Colonic mucosa (tissue), 4 donors: Measurements from ENCODE around the gene TRAPPC13. TPM values are rescaled to one million over a fixed set of nuclear protein-coding genes. Genes with fewer than 3 reads are reported as not detected.
"Not testable (repeated sequence)": the region's sequence is repeated elsewhere in the genome, so short reads cannot be mapped to it uniquely, and the experiment has no call there.

Experiments used
- DNase-seq: peaks from one replicate; pipeline ENCODE4 v3.0.0-alpha.2; 2020
- H3K27ac ChIP-seq: fragments of 200-600 bp; one replicate; pipeline ENCODE4 v1.8.0; 2021
- H3K27me3 ChIP-seq: fragments of 200-600 bp; one replicate; pipeline ENCODE4 v1.8.0; 2021
- H3K36me3 ChIP-seq: fragments of 200-600 bp; one replicate; pipeline ENCODE4 v1.8.0; 2021
- H3K4me1 ChIP-seq: fragments of 200-600 bp; one replicate; pipeline ENCODE4 v1.8.0; 2021; ENCODE audit warnings: mild to moderate bottlenecking
- H3K4me3 ChIP-seq: fragments of 200-600 bp; one replicate; pipeline ENCODE4 v1.8.0; 2021
- H3K9ac ChIP-seq, 2 donors: one replicate each; pipeline ENCODE4 v1.7.0; 2013; ENCODE audit warnings: control low read depth in 2 of 2, low read depth in 2 of 2, low read length in 2 of 2
- H3K9me3 ChIP-seq: fragments of 200-600 bp; one replicate; pipeline ENCODE4 v1.8.0; 2021
- CTCF ChIP-seq: fragments of 200-600 bp; IDR thresholded peaks from one replicate; pipeline ENCODE4 v1.8.0; 2022; ENCODE audit warnings: antibody characterized with exemption, mild to moderate bottlenecking
- intact Hi-C: fragments of 100-400 bp; cut with DNase I; formaldehyde crosslinking; loops from one replicate; pipeline ENCODE4 v1.14.1; 2022
- total RNA-seq, 2 donors: library from RNA; stranded (reverse); fragmentation: NEBNext Ultra II Directional in 1 of 2; extraction: Animal tissue kit (Norgen Biotek cat#: 25700) in 1 of 2; gene quantifications; one replicate each; pipeline ENCODE4 v1.2.1, GENCODE V29; 2021
- donor health status: healthy.
- donor health status: DM: no; HTN: no; CAD: no.
- donor health status: DM: no; HTN: no; CAD: no.

The TRAPPC13 gene, protein sequence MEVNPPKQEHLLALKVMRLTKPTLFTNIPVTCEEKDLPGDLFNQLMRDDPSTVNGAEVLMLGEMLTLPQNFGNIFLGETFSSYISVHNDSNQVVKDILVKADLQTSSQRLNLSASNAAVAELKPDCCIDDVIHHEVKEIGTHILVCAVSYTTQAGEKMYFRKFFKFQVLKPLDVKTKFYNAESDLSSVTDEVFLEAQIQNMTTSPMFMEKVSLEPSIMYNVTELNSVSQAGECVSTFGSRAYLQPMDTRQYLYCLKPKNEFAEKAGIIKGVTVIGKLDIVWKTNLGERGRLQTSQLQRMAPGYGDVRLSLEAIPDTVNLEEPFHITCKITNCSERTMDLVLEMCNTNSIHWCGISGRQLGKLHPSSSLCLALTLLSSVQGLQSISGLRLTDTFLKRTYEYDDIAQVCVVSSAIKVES
- total RNA-seq, result 10 to 100 TPM; 20.1 to 23.6 TPM

DNA sequence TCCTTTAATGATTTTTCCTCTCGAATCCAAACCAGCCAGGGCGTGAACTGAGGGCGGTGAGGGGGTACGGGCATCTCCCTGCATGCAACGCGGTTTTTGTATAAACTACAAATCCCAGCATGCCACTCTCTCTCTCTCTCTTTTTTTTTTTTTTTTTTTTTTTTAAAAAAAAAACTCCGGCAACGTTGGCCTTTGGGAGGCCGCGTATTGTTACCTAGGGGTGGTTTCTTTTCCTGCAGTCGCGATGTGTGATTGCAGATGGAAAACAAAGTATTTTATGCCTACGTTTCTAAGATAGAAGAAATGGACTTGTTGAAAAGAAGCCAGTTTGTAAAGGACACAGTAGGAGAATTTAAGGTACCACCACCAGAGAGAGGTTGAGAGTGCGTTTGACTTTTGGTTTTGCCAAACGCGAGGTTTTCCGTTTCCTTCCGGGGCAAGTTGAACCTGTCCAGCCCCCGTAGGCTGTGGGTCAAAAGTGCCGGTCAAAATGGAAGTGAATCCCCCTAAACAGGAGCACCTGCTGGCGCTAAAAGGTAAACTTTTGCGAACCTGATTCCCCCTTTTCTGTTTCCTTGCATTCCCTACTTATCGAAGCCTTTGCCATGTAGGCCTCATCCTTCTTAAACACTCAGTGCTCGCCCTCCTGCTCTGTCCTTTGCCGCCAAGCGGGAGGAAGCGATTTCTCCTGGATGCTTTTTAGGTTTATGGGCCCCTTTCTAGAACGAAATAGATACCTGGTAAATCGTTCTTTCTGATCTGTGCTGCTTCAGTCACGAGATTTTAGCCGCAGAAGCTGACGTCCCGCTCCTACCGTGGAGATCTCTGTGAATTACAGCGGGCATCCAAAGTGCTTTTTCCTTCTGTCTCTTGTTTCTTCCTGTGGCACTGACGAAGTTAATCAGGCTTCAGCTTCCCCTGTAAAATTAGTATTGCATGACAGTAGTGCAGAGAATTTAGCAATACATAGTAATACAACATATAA is at the start of gene TRAPPC13, which contains the start of gene SHLD3:
TSS of gene TRAPPC13 (plus strand) at position 457 of the 985 bp plus-strand sequence. CDS start at position 491, 34 bp downstream.
TSS of gene SHLD3 (plus strand) at position 457 of the 985 bp plus-strand sequence. CDS start 4,561 bp downstream, outside the sequence.
- Histone ChIP-seq H3K4me1 (peaks cover 18% of the 10 kb centered on the region), H3K27ac (peak within 1 kb of the TSS; percentile 81), H3K36me3 (no peaks in the 10 kb centered on the region), H3K4me3 (peak within 1 kb of the TSS; percentile 75), H3K27me3 (no peaks in the 10 kb centered on the region), H3K9ac (peak within 1 kb of the TSS; percentile 84 to 86), H3K9me3 (no peaks in the 10 kb centered on the region)
- no peak for TF ChIP-seq CTCF
- intact Hi-C loops, result loop anchor here (10.0 kb wide), 1 partner anchor 60 kb away; the partner anchor contains the start of genes CENPK and PPWD1
- DNase-seq, result peak; percentile 92

DNA sequence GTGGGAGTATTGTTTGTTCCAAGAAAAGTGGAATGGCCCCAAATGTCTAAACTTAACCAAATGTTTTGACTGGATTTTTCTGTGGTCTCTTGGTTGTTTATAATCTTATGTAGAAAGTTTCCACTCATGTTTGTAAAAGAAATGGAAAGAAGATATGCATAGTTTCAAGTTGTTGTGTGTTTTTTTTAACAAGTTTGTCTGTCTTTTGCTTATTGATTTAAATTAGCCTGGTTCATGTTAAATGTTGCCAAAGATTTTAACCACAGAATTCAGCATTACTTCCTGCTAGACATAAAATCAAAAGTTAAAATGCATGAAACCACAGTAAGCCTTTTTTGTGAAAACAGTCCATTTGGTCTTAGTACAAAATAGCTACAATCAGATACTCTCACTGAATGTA is 47.7 kb upstream of the TRAPPC13 start:
- Histone ChIP-seq H3K9me3 (no peaks in the 10 kb centered on the region), H3K4me1 (no peaks in the 10 kb centered on the region), H3K9ac (no peak overlapping the region), H3K27me3 (no peaks in the 10 kb centered on the region), H3K27ac (no peak overlapping the region), H3K36me3 (no peaks in the 10 kb centered on the region), H3K4me3 (no peak overlapping the region)
- DNase-seq, result no peak
- intact Hi-C loops, result no loop called here
- no peak for TF ChIP-seq CTCF

- H3K9ac ChIP-seq, result no peak overlapping the region
- H3K4me1 ChIP-seq, result no peaks in the 10 kb centered on the region
- DNase-seq, result no peak
- TF ChIP-seq CTCF, result no peak
- intact Hi-C loops, result no loop called here
- no peak overlapping the region for H3K4me3 ChIP-seq
- no peaks in the 10 kb centered on the region for H3K27me3 ChIP-seq
- H3K27ac ChIP-seq, result no peak overlapping the region
- H3K36me3 ChIP-seq, result peaks cover 9% of the 10 kb centered on the region
- no peaks in the 10 kb centered on the region for H3K9me3 ChIP-seq
Measured at GRCh38 chr5:65588694-65589093, 36.1 kb upstream of the TRAPPC13 start.

- not testable (repeated sequence) for H3K36me3 ChIP-seq, H3K9me3 ChIP-seq, H3K9ac ChIP-seq
Measured at GRCh38 chr5:65601761-65602160, 23.1 kb upstream of the TRAPPC13 start.

GRCh38 chr5:65611524-65611923 is 13.3 kb upstream of the TRAPPC13 start:
- no peak for TF ChIP-seq CTCF
- H3K27ac ChIP-seq, result no peak overlapping the region

More at GRCh38 chr5:65601761-65602160, 23.1 kb upstream of the TRAPPC13 start:
- H3K27me3 ChIP-seq, H3K27ac ChIP-seq, H3K4me3 ChIP-seq, H3K4me1 ChIP-seq, intact Hi-C loops, DNase-seq: not testable (repeated sequence)

More at GRCh38 chr5:65611524-65611923, 13.3 kb upstream of the TRAPPC13 start:
- Histone ChIP-seq H3K36me3 (peaks cover 4% of the 10 kb centered on the region), H3K4me3 (no peak overlapping the region), H3K4me1 (no peaks in the 10 kb centered on the region), H3K9me3 (no peaks in the 10 kb centered on the region), H3K9ac (no peak overlapping the region), H3K27me3 (no peaks in the 10 kb centered on the region)
- DNase-seq, result no peak
- intact Hi-C loops, result no loop called here
